Fibroblast of peridontal ligament (primary cell): ENCODE results near the gene GABRB1.

Experiments used
- DNase-seq: peaks from one replicate; pipeline ENCODE4 v3.0.0-alpha.2; 2010; ENCODE audit errors: extremely low read depth

GABRB1 gene

GRCh38 chr4:47118192-47118929, 87.0 kb downstream of the GABRB1 start:
- DNase-seq = no peak

- DNase-seq = no peak
Measured at GRCh38 chr4:47120783-47121182, 89.4 kb downstream of the GABRB1 start.

- DNase-seq = peak; percentile 86
Measured at GRCh38 chr4:47122592-47123291, 91.4 kb downstream of the GABRB1 start.

- no peak for DNase-seq
Measured at GRCh38 chr4:47128991-47129390, 97.6 kb downstream of the GABRB1 start.

- no peak for DNase-seq
Measured at GRCh38 chr4:47135210-47135609, 103.8 kb downstream of the GABRB1 start.

- DNase-seq = no peak
Measured at GRCh38 chr4:47143261-47143660, 111.9 kb downstream of the GABRB1 start.

- peak; percentile 74 for DNase-seq
Measured at GRCh38 chr4:47145630-47146029, 114.3 kb downstream of the GABRB1 start.

GRCh38 chr4:47154816-47155370, 123.5 kb downstream of the GABRB1 start:
- DNase-seq = no peak

GRCh38 chr4:47155919-47156318, 124.6 kb downstream of the GABRB1 start:
- DNase-seq = no peak

- DNase-seq = no peak
Measured at GRCh38 chr4:47160095-47160494, 128.7 kb downstream of the GABRB1 start.

GRCh38 chr4:47167081-47168035, 136.0 kb downstream of the GABRB1 start:
- peak; percentile 56 for DNase-seq

- DNase-seq = no peak
Measured at GRCh38 chr4:47184083-47184482, 152.7 kb downstream of the GABRB1 start.

GRCh38 chr4:47185761-47186160, 154.4 kb downstream of the GABRB1 start:
- DNase-seq = no peak

GRCh38 chr4:47187608-47188007, 156.2 kb downstream of the GABRB1 start:
- DNase-seq = no peak

- DNase-seq = no peak
Measured at GRCh38 chr4:47193179-47193578, 161.8 kb downstream of the GABRB1 start.

- DNase-seq = no peak
Measured at GRCh38 chr4:47194036-47194737, 162.8 kb downstream of the GABRB1 start.

- peak; percentile 46 for DNase-seq
Measured at GRCh38 chr4:47195706-47196105, 164.3 kb downstream of the GABRB1 start.

- DNase-seq = no peak
Measured at GRCh38 chr4:47198791-47199190, 167.4 kb downstream of the GABRB1 start.

GRCh38 chr4:47203593-47203992, 172.2 kb downstream of the GABRB1 start:
- no peak for DNase-seq

- DNase-seq = no peak
Measured at GRCh38 chr4:47207555-47207954, 176.2 kb downstream of the GABRB1 start.

- DNase-seq = peak; percentile 68
Measured at GRCh38 chr4:47209833-47210232, 178.5 kb downstream of the GABRB1 start.
